ENCODE results near the gene ATG13. TPM values are rescaled to one million over a fixed set of nuclear protein-coding genes. Genes with fewer than 3 reads are reported as not detected.

Gene ATG13
- polyA plus RNA-seq, 1 donor from 2014 or later = 21.1 TPM

DNA sequence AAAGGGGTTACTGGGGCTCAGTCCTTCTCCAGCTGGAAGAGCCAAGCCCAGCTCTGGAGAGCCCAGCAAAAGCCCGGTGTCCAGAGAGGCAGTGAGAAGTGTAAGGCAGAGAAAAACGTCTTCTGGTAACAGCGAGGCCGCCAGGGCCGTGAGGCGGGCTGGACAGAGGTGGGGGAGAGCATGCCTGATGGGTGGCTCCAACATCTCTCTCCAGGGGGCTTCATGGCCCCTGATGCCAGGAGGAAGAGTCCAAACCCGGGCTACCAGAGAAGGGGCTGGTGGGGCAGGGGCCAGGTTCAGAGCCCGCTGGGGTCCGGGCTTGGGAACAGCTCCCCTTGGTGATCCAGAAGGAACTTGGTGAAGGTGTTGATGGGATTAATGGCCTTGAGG lies 61.4 kb downstream of the ATG13 start:
- H3K9me2 ChIP-seq (ENCODE audit: insufficient read depth, low read length) = no peaks in the 10 kb centered on the region
- no peak overlapping the region for H3K4me2 ChIP-seq (ENCODE audit: low read length)
- no peaks in the 10 kb centered on the region for H4K20me1 ChIP-seq (ENCODE audit: insufficient read depth)
- H3K36me3 ChIP-seq (ENCODE audit: insufficient read depth, low read length) = no peaks in the 10 kb centered on the region
- H3K27ac ChIP-seq (ENCODE audit: low read length) = no peak overlapping the region
- H3K9ac ChIP-seq (ENCODE audit: low read length) = no peak overlapping the region
- no peaks in the 10 kb centered on the region for H3K79me2 ChIP-seq (replicated peaks; ENCODE audit: insufficient read depth, low read length)
- H3K27me3 ChIP-seq (ENCODE audit: insufficient read depth, low read depth, low read length) = no peaks in the 10 kb centered on the region
- no peaks in the 10 kb centered on the region for H3K9me3 ChIP-seq (ENCODE audit: low read length)
- no peaks in the 10 kb centered on the region for H3F3A ChIP-seq (ENCODE audit: insufficient read depth, low read length, poor library complexity, severe bottlenecking)
- no peak overlapping the region for H2AFZ ChIP-seq (ENCODE audit: low read depth, low read length)
- H3K4me3 ChIP-seq (ENCODE audit: low read length) = no peak overlapping the region
- no peak for TF ChIP-seq POLR2AphosphoS5 (IDR thresholded peaks at IDR 0.05)

- H3K36me3 ChIP-seq (ENCODE audit: insufficient read depth, low read length) = no peaks in the 10 kb centered on the region
- no peaks in the 10 kb centered on the region for H3K9me2 ChIP-seq (ENCODE audit: insufficient read depth, low read length)
- TF ChIP-seq REST (IDR thresholded peaks at IDR 0.05; ENCODE audit: borderline replicate concordance) = no peak
- TF ChIP-seq SMC3 (conservative IDR thresholded peaks at IDR 0.05; ENCODE audit: poor library complexity) = no peak
- TF ChIP-seq EZH2 (IDR thresholded peaks at IDR 0.05; ENCODE audit: borderline replicate concordance, insufficient read depth, low read length, poor library complexity, severe bottlenecking) = no peak
- TF ChIP-seq POLR2AphosphoS5 (IDR thresholded peaks at IDR 0.05) = no peak
- no peak for TF ChIP-seq TAF1 (IDR thresholded peaks at IDR 0.05; ENCODE audit: low read depth)
- TF ChIP-seq CTCF (IDR thresholded peaks at IDR 0.05; ENCODE audit: poor library complexity, severe bottlenecking) = no peak
- TF ChIP-seq RAD21 (conservative IDR thresholded peaks at IDR 0.05) = no peak
- no peak for TF ChIP-seq EP300 (conservative IDR thresholded peaks at IDR 0.05; ENCODE audit: poor library complexity, severe bottlenecking)
- TF ChIP-seq MXI1 (conservative IDR thresholded peaks at IDR 0.05; ENCODE audit: poor library complexity, severe bottlenecking) = no peak
- no peaks in the 10 kb centered on the region for H4K20me1 ChIP-seq (ENCODE audit: insufficient read depth)
- H3K4me3 ChIP-seq (ENCODE audit: low read length) = no peak overlapping the region
- no peak overlapping the region for H3K4me2 ChIP-seq (ENCODE audit: low read length)
- no peak overlapping the region for H3K9ac ChIP-seq (ENCODE audit: low read length)
- H2AFZ ChIP-seq (ENCODE audit: low read depth, low read length) = no peak overlapping the region
- no peak overlapping the region for H3K27ac ChIP-seq (ENCODE audit: low read length)
- no peaks in the 10 kb centered on the region for H3K27me3 ChIP-seq (ENCODE audit: insufficient read depth, low read depth, low read length)
- H3F3A ChIP-seq (ENCODE audit: insufficient read depth, low read length, poor library complexity, severe bottlenecking) = no peaks in the 10 kb centered on the region
- H3K9me3 ChIP-seq (ENCODE audit: low read length) = no peaks in the 10 kb centered on the region
- H3K79me2 ChIP-seq (replicated peaks; ENCODE audit: insufficient read depth, low read length) = no peaks in the 10 kb centered on the region
Observed at GRCh38 chr11:46679241-46680163, 62.1 kb downstream of the ATG13 start.
